ENCODE measurements around the gene PTPN1. TPM values are rescaled to one million over a fixed set of nuclear protein-coding genes. Genes with fewer than 3 reads are reported as not detected.

Gene PTPN1
- polyA plus RNA-seq, 1 donor (not counting 4 experiments of a cell fraction or from before 2014, with no cell fraction given) = 61.6 TPM

DNA sequence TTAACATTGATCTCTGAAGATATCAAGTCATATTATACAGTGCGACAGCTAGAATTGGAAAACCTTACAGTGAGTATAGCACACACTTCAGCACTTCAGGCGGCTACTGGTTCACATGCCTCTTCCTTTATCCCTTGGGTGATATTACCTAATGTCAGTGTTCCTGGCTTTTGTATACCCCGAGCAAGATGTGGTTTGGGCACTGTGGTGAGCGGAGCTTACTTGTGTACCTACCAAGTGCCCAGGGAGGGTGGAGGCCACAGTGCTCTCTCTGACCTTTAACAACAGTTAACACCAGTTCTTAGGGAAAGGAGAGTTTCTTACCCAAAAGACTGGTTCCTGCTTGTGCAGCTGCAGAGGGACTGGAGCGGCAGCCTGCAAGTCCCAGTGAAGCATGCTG is 64.4 kb downstream of the PTPN1 start:
- FAIRE-seq (no peak), DNase-seq (ENCODE audit: low read depth, low spot score) (no peak)
- no peak overlapping the region for H3K9ac ChIP-seq (ENCODE audit: control insufficient read depth, extremely low read depth, insufficient read depth, low read length)
- H3K36me3 ChIP-seq (ENCODE audit: control insufficient read depth in 2 of 2, extremely low read depth in 1 of 2, insufficient read depth in 2 of 2, low read length in 2 of 2) = peaks cover 56 to 67% of the 10 kb centered on the region in 2 experiments
- H3K79me2 ChIP-seq (ENCODE audit: control insufficient read depth, insufficient read depth, low read length) = peaks cover 46% of the 10 kb centered on the region
- no peak overlapping the region for H2AFZ ChIP-seq (ENCODE audit: control insufficient read depth, low read length)
- no peak overlapping the region for H3K27ac ChIP-seq (ENCODE audit: control insufficient read depth, insufficient read depth, low read length)
- no peaks in the 10 kb centered on the region for H3K4me1 ChIP-seq (ENCODE audit: control insufficient read depth, extremely low read depth, insufficient read depth, low read length)
- no peak for TF ChIP-seq EZH2 (IDR thresholded peaks at IDR 0.05; ENCODE audit: low read length)
- TF ChIP-seq, protein P1, sequence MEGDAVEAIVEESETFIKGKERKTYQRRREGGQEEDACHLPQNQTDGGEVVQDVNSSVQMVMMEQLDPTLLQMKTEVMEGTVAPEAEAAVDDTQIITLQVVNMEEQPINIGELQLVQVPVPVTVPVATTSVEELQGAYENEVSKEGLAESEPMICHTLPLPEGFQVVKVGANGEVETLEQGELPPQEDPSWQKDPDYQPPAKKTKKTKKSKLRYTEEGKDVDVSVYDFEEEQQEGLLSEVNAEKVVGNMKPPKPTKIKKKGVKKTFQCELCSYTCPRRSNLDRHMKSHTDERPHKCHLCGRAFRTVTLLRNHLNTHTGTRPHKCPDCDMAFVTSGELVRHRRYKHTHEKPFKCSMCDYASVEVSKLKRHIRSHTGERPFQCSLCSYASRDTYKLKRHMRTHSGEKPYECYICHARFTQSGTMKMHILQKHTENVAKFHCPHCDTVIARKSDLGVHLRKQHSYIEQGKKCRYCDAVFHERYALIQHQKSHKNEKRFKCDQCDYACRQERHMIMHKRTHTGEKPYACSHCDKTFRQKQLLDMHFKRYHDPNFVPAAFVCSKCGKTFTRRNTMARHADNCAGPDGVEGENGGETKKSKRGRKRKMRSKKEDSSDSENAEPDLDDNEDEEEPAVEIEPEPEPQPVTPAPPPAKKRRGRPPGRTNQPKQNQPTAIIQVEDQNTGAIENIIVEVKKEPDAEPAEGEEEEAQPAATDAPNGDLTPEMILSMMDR (optimal IDR thresholded peaks at IDR 0.05 in 1 of 3, IDR thresholded peaks at IDR 0.05 in 1 of 3, conservative IDR thresholded peaks at IDR 0.05 in 1 of 3; ENCODE audit: extremely low read depth in 1 of 3, insufficient read depth in 2 of 3, low read length in 3 of 3) = no peak
- H3K9me1 ChIP-seq (ENCODE audit: control insufficient read depth, extremely low read depth, insufficient read depth, low read length) = no peaks in the 10 kb centered on the region
- H3K27me3 ChIP-seq (ENCODE audit: control insufficient read depth, extremely low read depth, insufficient read depth, low read length) = no peaks in the 10 kb centered on the region
- no peaks in the 10 kb centered on the region for H3K9me3 ChIP-seq (ENCODE audit: control insufficient read depth, low read depth, low read length)
- no peak overlapping the region for H3K4me2 ChIP-seq (ENCODE audit: control insufficient read depth, extremely low read depth, insufficient read depth, low read depth, low read length)
- dilution Hi-C loops (cut with MboI; ENCODE audit: extremely low pct_ligation_motif_present, low sequenced_read_pairs) = no loop called here
- H4K20me1 ChIP-seq (ENCODE audit: control insufficient read depth, extremely low read depth, insufficient read depth, low read length) = peaks cover 12% of the 10 kb centered on the region
- no peak overlapping the region for H3K4me3 ChIP-seq (ENCODE audit: control insufficient read depth in 2 of 3, extremely low read depth in 1 of 3, insufficient read depth in 2 of 3, low read depth in 1 of 3, low read length in 3 of 3)

DNA sequence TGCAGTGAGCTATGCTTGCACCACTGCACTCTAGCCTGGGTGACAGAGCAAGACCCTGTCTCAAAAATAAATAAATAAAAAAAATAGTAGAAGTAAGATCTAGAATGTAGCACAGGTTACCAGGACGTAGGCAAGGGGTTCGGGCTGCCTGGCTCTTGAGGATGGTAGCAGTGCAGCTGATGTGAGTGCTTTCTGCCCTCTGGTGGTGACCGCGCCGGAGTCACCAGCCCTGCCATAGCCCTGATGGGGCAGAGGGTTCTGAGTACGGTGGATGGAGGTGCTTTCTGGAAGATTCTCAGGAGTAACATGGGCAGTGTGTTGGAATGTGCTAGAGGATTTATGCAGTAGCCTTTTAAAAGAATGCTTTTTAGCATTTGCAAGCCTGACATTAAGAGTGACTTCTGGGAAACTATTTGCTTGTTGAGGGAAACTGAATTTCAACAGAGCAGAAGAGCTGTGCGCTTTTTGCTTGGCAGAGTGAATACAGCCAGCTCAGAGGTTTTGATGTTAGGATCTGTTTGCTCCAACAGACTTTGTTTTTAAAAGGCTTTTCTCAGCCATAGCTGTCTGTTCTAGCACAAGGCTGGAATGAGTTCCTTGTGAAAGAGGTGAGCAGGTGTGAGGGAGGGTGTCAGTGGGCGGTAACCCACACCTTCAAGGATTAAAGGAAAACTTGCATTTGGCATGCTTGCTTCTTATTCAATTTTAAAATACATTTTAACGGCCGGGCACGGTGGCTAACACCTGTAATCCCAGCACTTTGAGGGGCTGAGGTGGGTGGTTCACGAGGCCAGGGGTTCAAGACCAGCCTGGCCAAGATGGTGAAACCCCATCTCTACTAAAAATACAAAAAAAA is 65.9 kb downstream of the PTPN1 start:
- Histone ChIP-seq H3K9me1 (ENCODE audit: control insufficient read depth, extremely low read depth, insufficient read depth, low read length) (no peaks in the 10 kb centered on the region), H3K27me3 (ENCODE audit: control insufficient read depth, extremely low read depth, insufficient read depth, low read length) (no peaks in the 10 kb centered on the region), H4K20me1 (ENCODE audit: control insufficient read depth, extremely low read depth, insufficient read depth, low read length) (peaks cover 14% of the 10 kb centered on the region), H3K4me3 (ENCODE audit: control insufficient read depth in 2 of 3, extremely low read depth in 1 of 3, insufficient read depth in 2 of 3, low read depth in 1 of 3, low read length in 3 of 3) (no peak overlapping the region), H3K9ac (ENCODE audit: control insufficient read depth, extremely low read depth, insufficient read depth, low read length) (no peak overlapping the region), H3K79me2 (ENCODE audit: control insufficient read depth, insufficient read depth, low read length) (peaks cover 36% of the 10 kb centered on the region), H3K36me3 (ENCODE audit: control insufficient read depth in 2 of 2, extremely low read depth in 1 of 2, insufficient read depth in 2 of 2, low read length in 2 of 2) (peaks cover 60 to 73% of the 10 kb centered on the region in 2 experiments), H3K27ac (ENCODE audit: control insufficient read depth, insufficient read depth, low read length) (no peak overlapping the region), H3K9me3 (ENCODE audit: control insufficient read depth, low read depth, low read length) (no peaks in the 10 kb centered on the region), H2AFZ (ENCODE audit: control insufficient read depth, low read length) (no peak overlapping the region), H3K4me2 (ENCODE audit: control insufficient read depth, extremely low read depth, insufficient read depth, low read depth, low read length) (no peak overlapping the region), H3K4me1 (ENCODE audit: control insufficient read depth, extremely low read depth, insufficient read depth, low read length) (no peaks in the 10 kb centered on the region)
- DNase-seq (ENCODE audit: low read depth, low spot score) = no peak
- peak; percentile 43 for FAIRE-seq
- no peak for TF ChIP-seq EZH2 (IDR thresholded peaks at IDR 0.05; ENCODE audit: low read length)
- TF ChIP-seq, protein P1 (optimal IDR thresholded peaks at IDR 0.05 in 1 of 3, IDR thresholded peaks at IDR 0.05 in 1 of 3, conservative IDR thresholded peaks at IDR 0.05 in 1 of 3; ENCODE audit: extremely low read depth in 1 of 3, insufficient read depth in 2 of 3, low read length in 3 of 3) = peak; percentile 71 to 97 (median 79)
- dilution Hi-C loops (cut with MboI; ENCODE audit: extremely low pct_ligation_motif_present, low sequenced_read_pairs) = no loop called here

Measured in keratinocyte (primary cell).